Measurements from ENCODE around the gene ALAD.
"Not testable (repeated sequence)": the region's sequence is repeated elsewhere in the genome, so short reads cannot be mapped to it uniquely, and the experiment has no call there.

ALAD gene
- total RNA-seq = 19.1 to 34.7 (median 24.1) reads per million in 3 experiments

GRCh38 chr9:113401027-113401792 lies at the start of gene ALAD:
Gene ALAD, minus strand, starts transcription at chr9:113401284. Its CDS starts 7,725 bp downstream, at chr9:113393559.
- peak; percentile 99 for DNase-seq

GRCh38 chr9:113449376-113449775 lies 48.3 kb upstream of the ALAD start:
- no peak for DNase-seq

GRCh38 chr9:113446323-113446740 lies 45.2 kb upstream of the ALAD start:
- DNase-seq = peak; percentile 34

GRCh38 chr9:113444736-113445135 lies 43.7 kb upstream of the ALAD start:
- no peak for DNase-seq

GRCh38 chr9:113437716-113438115 lies 36.6 kb upstream of the ALAD start:
- not testable (repeated sequence) for DNase-seq

GRCh38 chr9:113436728-113437515 lies 35.8 kb upstream of the ALAD start:
- no peak for DNase-seq

DNA sequence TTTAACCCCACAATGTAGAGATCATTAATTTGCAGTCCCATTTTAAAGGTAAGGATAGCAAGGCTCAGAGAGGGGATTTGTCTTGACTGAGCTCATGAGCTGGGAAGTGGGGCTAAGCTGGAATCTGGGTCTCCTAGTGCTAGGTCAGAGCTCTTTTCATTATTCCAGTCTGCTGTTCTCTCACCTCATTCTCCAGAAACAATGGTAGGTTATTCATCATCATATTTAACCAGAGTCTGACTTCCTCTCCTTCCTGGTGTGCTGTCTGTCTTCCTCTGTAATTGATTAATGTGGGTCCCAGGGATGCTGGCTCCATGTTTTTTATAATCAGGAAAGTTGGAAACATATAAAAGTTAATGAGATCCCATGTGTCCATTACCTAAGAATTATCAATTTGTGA lies 30.1 kb upstream of the ALAD start:
- no peak for DNase-seq

GRCh38 chr9:113428062-113428615 lies 27.1 kb upstream of the ALAD start:
- no peak for DNase-seq

DNA sequence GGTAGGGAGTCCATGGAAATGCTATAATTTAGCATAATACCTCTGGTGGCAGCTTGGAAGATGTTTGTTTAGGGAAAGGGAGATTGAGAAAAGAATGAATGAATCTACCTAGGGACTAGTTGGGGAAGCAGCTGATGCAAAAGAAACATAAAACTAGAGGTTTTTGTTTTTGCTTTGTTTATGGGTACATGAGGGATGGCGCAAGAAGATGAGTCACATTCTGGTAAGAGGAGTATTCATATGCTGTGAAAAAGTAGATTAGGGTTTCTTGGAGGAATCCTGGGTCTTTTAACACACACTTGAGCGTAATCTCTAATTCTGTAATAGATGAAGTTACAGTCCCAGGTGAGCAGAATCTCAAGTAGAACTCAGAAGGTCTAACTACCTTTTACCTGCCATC lies 26.5 kb upstream of the ALAD start:
- no peak for DNase-seq

- DNase-seq = no peak
These were observed 25.6 kb upstream of the ALAD start for GRCh38 chr9:113426701-113427100.

DNA sequence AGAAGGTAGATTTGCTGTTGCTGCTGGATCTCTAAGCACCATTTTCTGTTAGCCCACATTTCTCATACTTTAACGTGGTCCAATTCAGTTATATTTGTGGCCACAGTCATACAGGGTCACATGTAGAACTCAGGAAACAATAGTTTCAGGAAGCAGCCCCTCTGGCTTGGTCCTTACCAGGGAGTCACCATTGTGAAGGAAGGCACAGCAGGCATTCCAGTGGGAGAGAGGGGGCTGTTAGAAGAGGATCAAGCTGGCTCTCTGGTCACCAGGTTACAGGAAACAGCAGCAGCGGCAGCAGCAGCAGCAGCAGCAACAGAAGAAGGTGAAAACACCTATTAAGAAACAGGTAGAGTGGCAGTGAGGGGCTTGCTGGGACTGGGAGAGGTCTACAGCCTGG lies 24.0 kb upstream of the ALAD start:
- DNase-seq = no peak

- DNase-seq = no peak
These were observed 20.6 kb upstream of the ALAD start for GRCh38 chr9:113421726-113422125.

GRCh38 chr9:113417370-113417769 lies 16.3 kb upstream of the ALAD start:
- no peak for DNase-seq

DNA sequence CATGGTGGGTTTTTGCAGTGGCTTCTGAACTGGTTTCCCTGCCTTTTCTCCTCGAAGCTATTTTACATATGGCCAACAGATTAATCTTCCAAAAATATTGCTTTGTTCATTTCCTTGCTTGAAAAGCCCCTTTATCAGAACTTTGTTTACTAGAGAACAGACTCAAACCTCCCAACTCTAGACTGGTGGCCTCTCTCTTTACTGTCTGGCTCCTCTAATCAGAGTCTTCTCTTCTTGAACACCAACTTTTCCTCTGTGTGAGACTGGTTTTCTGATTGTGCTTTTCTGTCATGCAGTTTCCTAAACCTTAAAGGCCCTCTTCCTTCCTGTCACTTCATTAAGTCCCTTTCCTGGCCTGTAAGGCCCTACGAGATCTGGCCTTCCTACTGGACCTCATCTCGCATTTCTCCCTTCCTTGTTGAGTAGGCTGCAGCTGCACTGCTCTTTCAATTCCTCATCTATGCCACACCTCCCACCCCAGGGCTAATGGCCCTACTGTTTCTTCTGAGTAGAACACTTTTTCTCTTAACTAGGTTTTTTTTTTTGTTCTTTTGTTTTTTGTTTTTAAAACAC lies 15.2 kb upstream of the ALAD start:
- no peak for DNase-seq

- peak; percentile 94 for DNase-seq
These were observed 9.3 kb upstream of the ALAD start, which contains the start of the genes C9orf43 and POLE3 for GRCh38 chr9:113410207-113410864. Gene C9orf43, plus strand, starts transcription at chr9:113410747. Its CDS starts 2,747 bp downstream, at chr9:113413494. Gene POLE3, minus strand, starts transcription at chr9:113410675. Its CDS starts 382 bp downstream, at chr9:113410293.

DNA sequence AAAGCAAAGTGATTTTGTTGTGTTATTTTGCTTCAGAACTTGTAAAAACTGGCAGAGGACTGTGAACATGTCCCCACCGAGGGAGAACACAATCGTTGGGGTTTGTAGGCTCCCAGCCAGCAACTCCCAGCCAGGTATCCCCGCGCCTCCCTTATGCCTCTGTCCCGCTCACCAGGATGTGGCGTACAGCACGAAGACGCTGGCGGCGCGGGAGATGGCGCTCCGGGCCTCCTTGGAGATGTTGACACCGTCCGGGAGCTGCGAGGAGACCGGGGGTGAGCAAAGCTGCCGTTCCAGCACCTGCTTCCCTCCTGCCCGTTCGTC lies 8.8 kb upstream of the ALAD start:
- no peak for DNase-seq

GRCh38 chr9:113409481-113409880 lies 8.4 kb upstream of the ALAD start:
- DNase-seq = no peak

DNA sequence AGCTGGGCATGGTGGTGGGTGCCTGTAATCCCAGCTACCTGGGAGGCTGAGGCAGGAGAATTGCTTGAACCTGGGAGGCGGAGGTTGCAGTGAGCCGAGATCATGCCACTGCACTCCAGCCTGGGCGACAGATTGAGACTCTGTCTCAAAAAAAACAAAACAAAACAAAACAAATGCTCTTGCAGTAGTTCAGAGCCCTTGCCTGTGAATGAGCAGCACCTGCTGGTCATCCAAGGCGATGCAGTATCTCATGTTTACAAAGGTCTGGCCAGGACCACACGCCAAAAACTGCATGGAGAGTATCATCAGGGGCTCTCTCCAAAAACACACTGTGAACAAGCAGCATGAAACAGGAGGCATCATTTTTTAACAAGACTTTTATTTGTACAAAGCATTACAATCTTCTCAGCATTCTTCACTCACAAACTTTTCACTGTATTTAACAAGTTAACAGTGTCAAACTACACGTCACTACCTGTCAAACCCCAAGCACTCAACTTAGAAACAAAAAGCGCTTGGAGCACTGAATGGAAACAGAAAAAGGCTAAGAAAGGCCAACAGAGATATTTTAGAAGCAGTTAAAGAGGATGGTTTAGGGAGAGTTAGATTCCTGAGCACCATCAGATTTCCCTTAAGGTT lies 5.9 kb upstream of the ALAD start:
- peak; percentile 56 for DNase-seq

GRCh38 chr9:113406353-113406752 lies 5.3 kb upstream of the ALAD start:
- not testable (repeated sequence) for DNase-seq

DNA sequence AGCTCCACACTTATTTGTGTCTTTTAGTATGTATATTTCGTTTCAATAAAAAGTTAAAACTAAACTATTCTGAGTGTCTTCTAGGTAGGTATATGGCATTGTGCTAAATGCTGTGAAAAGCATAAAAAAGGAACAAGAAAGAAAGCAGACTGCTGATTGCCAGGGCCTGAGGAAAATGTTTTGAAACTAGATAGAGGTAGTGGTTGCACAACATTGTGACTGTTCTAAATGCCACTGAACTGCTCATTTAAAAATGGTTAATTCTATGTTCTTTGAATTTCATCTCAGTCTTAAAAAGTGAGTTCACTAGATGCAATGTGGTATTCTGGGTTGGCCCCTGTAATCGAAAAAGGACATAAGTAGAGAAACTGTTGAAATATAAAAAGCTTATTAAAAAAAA lies 2.6 kb upstream of the ALAD start:
- no peak for DNase-seq

DNA sequence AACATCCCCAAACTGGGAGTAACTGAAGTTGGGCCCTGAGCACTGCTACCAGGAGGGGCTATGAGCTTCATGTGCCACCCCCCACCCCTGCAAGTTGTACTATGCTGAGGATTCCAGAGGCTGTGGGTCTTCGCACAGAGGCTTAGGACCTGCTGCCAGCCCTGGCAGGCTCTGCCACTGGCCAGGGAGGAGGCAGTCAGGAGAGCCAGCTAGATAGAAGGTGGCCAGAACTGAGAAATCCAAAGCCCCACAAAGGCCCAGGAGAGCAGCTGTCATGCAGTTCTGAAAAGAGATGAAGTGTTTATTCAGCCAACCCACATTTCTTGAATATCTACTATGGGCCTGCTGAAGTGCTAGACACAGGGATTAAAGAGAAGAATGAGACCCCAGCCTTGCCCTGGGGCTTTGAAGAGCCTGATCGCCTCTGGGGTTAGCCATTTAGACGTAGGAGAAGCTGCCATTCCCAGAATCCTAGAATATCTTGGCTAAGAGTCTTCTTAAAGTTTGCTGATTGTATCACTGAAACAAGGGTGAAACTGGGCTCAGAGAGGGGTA lies 1.4 kb downstream of the ALAD start:
- no peak for DNase-seq

GRCh38 chr9:113398796-113399195 lies 2.3 kb downstream of the ALAD start:
- no peak for DNase-seq

Measured in central memory CD4-positive, alpha-beta T cell (primary cell).